SU-DHL-6 (cell line): ENCODE measurements around the gene ARID4A.
"Not testable (repeated sequence)": the region's sequence is repeated elsewhere in the genome, so short reads cannot be mapped to it uniquely, and the experiment has no call there.

Source experiments
- H2AFZ ChIP-seq: fragments of 200-600 bp; sonication (generic); 2 replicates; pipeline ENCODE4 v1.6.1; 2014; ENCODE audit warnings: low read depth, mild to moderate bottlenecking, moderate library complexity, mixed read lengths, antibody characterized with exemption, low read length; ENCODE audit not compliant: severe bottlenecking
- H3F3A ChIP-seq: fragments of 200-600 bp; shearing (Covaris generic); 2 replicates; pipeline ENCODE4 v1.6.0; 2016; ENCODE audit warnings: antibody characterized with exemption, mild to moderate bottlenecking; ENCODE audit not compliant: insufficient read depth
- H3K27ac ChIP-seq: fragments of 200-600 bp; sonication (generic); 2 replicates; pipeline ENCODE4 v1.5.1; 2016; ENCODE audit warnings: low read depth, mild to moderate bottlenecking, low read length, moderate library complexity, mixed read lengths
- H3K27me3 ChIP-seq: fragments of 200-600 bp; sonication (generic), shearing (Covaris generic); 2 replicates; pipeline ENCODE4 v1.6.0; 2014; ENCODE audit warnings: mild to moderate bottlenecking, low read length
- H3K36me3 ChIP-seq: fragments of 200-600 bp; sonication (generic); 2 replicates; pipeline ENCODE4 v1.6.1; 2014; ENCODE audit warnings: mild to moderate bottlenecking, low read length, mixed read lengths
- H3K4me2 ChIP-seq: fragments of 300-600, 200-600 bp; shearing (Covaris generic), sonication (generic); 2 replicates; pipeline ENCODE4 v1.6.0; 2014; ENCODE audit warnings: low read length, low read depth, mild to moderate bottlenecking; ENCODE audit not compliant: poor library complexity, severe bottlenecking
- H3K4me3 ChIP-seq: fragments of 200-600 bp; sonication (generic); 2 replicates; pipeline ENCODE4 v1.5.1; 2014; ENCODE audit warnings: antibody characterized with exemption, low read length, mild to moderate bottlenecking, mixed read lengths; ENCODE audit not compliant: insufficient read depth, poor library complexity, severe bottlenecking
- H3K79me2 ChIP-seq: fragments of 200-600 bp; sonication (generic); 2 replicates; pipeline ENCODE4 v1.6.1; 2014; ENCODE audit warnings: mild to moderate bottlenecking, low read length, moderate library complexity; ENCODE audit not compliant: insufficient read depth
- H3K9ac ChIP-seq: fragments of 200-600 bp; sonication (generic); 2 replicates; pipeline ENCODE4 v1.7.0; 2014; ENCODE audit warnings: mild to moderate bottlenecking, low read length
- H3K9me2 ChIP-seq: fragments of 200-600 bp; sonication (generic); replicated peaks from 2 replicates; pipeline ENCODE4 v1.6.1; 2014; ENCODE audit warnings: low read length; ENCODE audit not compliant: insufficient read depth
- H3K9me3 ChIP-seq: fragments of 200-600 bp; sonication (generic); 2 replicates; pipeline ENCODE4 v1.6.1; 2014; ENCODE audit warnings: low read length, mixed read lengths; ENCODE audit not compliant: insufficient read depth
- H4K20me1 ChIP-seq: fragments of 200-600 bp; sonication (generic); 2 replicates; pipeline ENCODE4 v1.6.1; 2014; ENCODE audit warnings: low read depth, mild to moderate bottlenecking, antibody characterized with exemption, low read length, moderate library complexity, mixed read lengths
- CTCF ChIP-seq: fragments of 200-600 bp; sonication (generic); IDR thresholded peaks from one replicate; pipeline ENCODE4 v1.5.1; 2017; ENCODE audit warnings: antibody characterized with exemption, mild to moderate bottlenecking, low read length, moderate library complexity; ENCODE audit not compliant: insufficient read depth, poor library complexity, severe bottlenecking
- EZH2phosphoT487 ChIP-seq: fragments of 200-600 bp; sonication (generic), shearing (Covaris generic); conservative IDR thresholded peaks from 2 replicates; pipeline ENCODE4 v1.6.1; 2018; ENCODE audit warnings: mild to moderate bottlenecking, antibody characterized with exemption, low read length, moderate library complexity, mixed read lengths

Gene ARID4A

GRCh38 chr14:58327019-58327418 is 28.7 kb downstream of the ARID4A start:
- peaks cover 6% of the 10 kb centered on the region for H3K79me2 ChIP-seq
- H3K36me3 ChIP-seq: peaks cover 53% of the 10 kb centered on the region
- TF ChIP-seq EZH2phosphoT487 (no peak), CTCF (no peak)
- no peaks in the 10 kb centered on the region for H3K9me3 ChIP-seq
- no peaks in the 10 kb centered on the region for H3K27me3 ChIP-seq
- no peak overlapping the region for H3K9ac ChIP-seq
- H3K4me2 ChIP-seq: no peak overlapping the region
- no peaks in the 10 kb centered on the region for H4K20me1 ChIP-seq
- no peak overlapping the region for H2AFZ ChIP-seq
- H3K9me2 ChIP-seq: no peaks in the 10 kb centered on the region
- no peak overlapping the region for H3K4me3 ChIP-seq
- H3K27ac ChIP-seq: no peak overlapping the region
- peaks cover 27% of the 10 kb centered on the region; the same call in 1 of the 2 replicates for H3F3A ChIP-seq

- H3K9ac ChIP-seq: peak overlapping the region; percentile 32
- no peaks in the 10 kb centered on the region for H3K9me3 ChIP-seq
- peak overlapping the region; percentile 40 for H3K4me3 ChIP-seq
- H3K9me2 ChIP-seq: no peaks in the 10 kb centered on the region
- peak overlapping the region; percentile 28 for H2AFZ ChIP-seq
- peaks cover 30% of the 10 kb centered on the region; the same call in 1 of the 2 replicates for H3F3A ChIP-seq
- peak overlapping the region; percentile 35 for H3K27ac ChIP-seq
- H3K79me2 ChIP-seq: peaks cover 18% of the 10 kb centered on the region; the same call in 1 of the 2 replicates
- no peaks in the 10 kb centered on the region for H3K27me3 ChIP-seq
- peak overlapping the region; percentile 66 for H3K4me2 ChIP-seq
- H4K20me1 ChIP-seq: no peaks in the 10 kb centered on the region
- peaks cover 41% of the 10 kb centered on the region for H3K36me3 ChIP-seq
- no peak for TF ChIP-seq EZH2phosphoT487
- no peak for TF ChIP-seq CTCF
Observed at GRCh38 chr14:58331111-58331510, 32.8 kb downstream of the ARID4A start.

- Histone ChIP-seq H3F3A (peaks cover 30% of the 10 kb centered on the region; the same call in 1 of the 2 replicates), H4K20me1 (no peaks in the 10 kb centered on the region), H3K9me3 (no peaks in the 10 kb centered on the region), H3K27me3 (no peaks in the 10 kb centered on the region), H3K9me2 (no peaks in the 10 kb centered on the region), H3K27ac (no peak overlapping the region), H3K36me3 (peaks cover 37% of the 10 kb centered on the region), H3K4me2 (peak overlapping the region; percentile 66), H3K79me2 (peaks cover 18% of the 10 kb centered on the region; the same call in 1 of the 2 replicates), H2AFZ (no peak overlapping the region), H3K9ac (no peak overlapping the region), H3K4me3 (no peak overlapping the region)
- TF ChIP-seq CTCF (no peak), EZH2phosphoT487 (no peak)
Observed at GRCh38 chr14:58332561-58332960, 34.2 kb downstream of the ARID4A start.

GRCh38 chr14:58339666-58340065 is 41.3 kb downstream of the ARID4A start:
- not testable (repeated sequence) for H2AFZ ChIP-seq

More at GRCh38 chr14:58339666-58340065, 41.3 kb downstream of the ARID4A start:
- not testable (repeated sequence) for H3K36me3 ChIP-seq, H3K4me3 ChIP-seq, H3K9me2 ChIP-seq, H3K27ac ChIP-seq, H3K9ac ChIP-seq, H3K27me3 ChIP-seq, H4K20me1 ChIP-seq, H3K79me2 ChIP-seq, H3K4me2 ChIP-seq, H3K9me3 ChIP-seq, H3F3A ChIP-seq
